ENCODE results near the gene DIPK1B.

DNA sequence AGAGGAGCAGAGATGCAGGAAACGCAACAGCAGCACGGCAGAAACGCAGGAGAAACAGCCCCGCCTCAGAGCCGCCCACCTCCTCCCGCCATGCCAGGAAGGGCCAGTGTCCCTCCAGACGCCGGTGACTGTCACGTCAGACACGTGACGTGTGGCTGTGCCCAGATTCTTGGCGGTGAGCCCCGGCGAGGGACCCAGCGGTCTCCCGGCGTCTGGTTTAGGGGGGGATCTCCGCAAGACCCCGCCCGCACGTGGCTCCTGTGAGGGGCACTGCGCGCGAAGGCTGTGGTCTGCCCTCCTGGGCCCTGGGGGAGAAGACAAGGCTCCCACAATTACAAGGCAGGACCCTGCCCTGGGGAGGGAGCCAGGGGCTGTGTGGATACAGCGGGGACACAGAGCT, 48.1 kb downstream of the DIPK1B start:
- TF ChIP-seq, protein P1, sequence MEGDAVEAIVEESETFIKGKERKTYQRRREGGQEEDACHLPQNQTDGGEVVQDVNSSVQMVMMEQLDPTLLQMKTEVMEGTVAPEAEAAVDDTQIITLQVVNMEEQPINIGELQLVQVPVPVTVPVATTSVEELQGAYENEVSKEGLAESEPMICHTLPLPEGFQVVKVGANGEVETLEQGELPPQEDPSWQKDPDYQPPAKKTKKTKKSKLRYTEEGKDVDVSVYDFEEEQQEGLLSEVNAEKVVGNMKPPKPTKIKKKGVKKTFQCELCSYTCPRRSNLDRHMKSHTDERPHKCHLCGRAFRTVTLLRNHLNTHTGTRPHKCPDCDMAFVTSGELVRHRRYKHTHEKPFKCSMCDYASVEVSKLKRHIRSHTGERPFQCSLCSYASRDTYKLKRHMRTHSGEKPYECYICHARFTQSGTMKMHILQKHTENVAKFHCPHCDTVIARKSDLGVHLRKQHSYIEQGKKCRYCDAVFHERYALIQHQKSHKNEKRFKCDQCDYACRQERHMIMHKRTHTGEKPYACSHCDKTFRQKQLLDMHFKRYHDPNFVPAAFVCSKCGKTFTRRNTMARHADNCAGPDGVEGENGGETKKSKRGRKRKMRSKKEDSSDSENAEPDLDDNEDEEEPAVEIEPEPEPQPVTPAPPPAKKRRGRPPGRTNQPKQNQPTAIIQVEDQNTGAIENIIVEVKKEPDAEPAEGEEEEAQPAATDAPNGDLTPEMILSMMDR (IDR thresholded peaks at IDR 0.05) = no peak
- no peak for TF ChIP-seq POLR2A (IDR thresholded peaks at IDR 0.05)
